NCI-H2171 (cell line): ENCODE measurements around the gene ACSL6.

ENCODE experiments used
- DNase-seq: peaks from one replicate; lab custom pipeline; 2025; lab: John Stamatoyannopoulos, UW

ACSL6 gene

GRCh38 chr5:131979816-131980215 is 31.6 kb downstream of the ACSL6 start:
- DNase-seq: no peak

GRCh38 chr5:131977212-131977604 is 34.2 kb downstream of the ACSL6 start:
- DNase-seq: no peak

GRCh38 chr5:131976414-131977211 is 34.8 kb downstream of the ACSL6 start:
- DNase-seq: no peak

GRCh38 chr5:131974956-131975726 is 36.3 kb downstream of the ACSL6 start:
- DNase-seq: no peak

GRCh38 chr5:131974622-131974955 is 36.9 kb downstream of the ACSL6 start:
- no peak for DNase-seq

- no peak for DNase-seq
Measured at GRCh38 chr5:131974016-131974415, 37.4 kb downstream of the ACSL6 start.

- no peak for DNase-seq
Measured at GRCh38 chr5:131973089-131973712, 38.3 kb downstream of the ACSL6 start.

- no peak for DNase-seq
Measured at GRCh38 chr5:131968396-131968954, 43.0 kb downstream of the ACSL6 start.

- DNase-seq: no peak
Measured at GRCh38 chr5:131966551-131966950, 44.9 kb downstream of the ACSL6 start.

GRCh38 chr5:131965826-131966415 is 45.5 kb downstream of the ACSL6 start:
- no peak for DNase-seq

- no peak for DNase-seq
Measured at GRCh38 chr5:131959906-131960305, 51.6 kb downstream of the ACSL6 start.

GRCh38 chr5:131959136-131959535 is 52.3 kb downstream of the ACSL6 start:
- DNase-seq: no peak

- DNase-seq: no peak
Measured at GRCh38 chr5:131957721-131958441, 53.6 kb downstream of the ACSL6 start.

- no peak for DNase-seq
Measured at GRCh38 chr5:131953969-131954368, 57.5 kb downstream of the ACSL6 start.

GRCh38 chr5:131952301-131952857 is 59.1 kb downstream of the ACSL6 start:
- no peak for DNase-seq

- DNase-seq: no peak
Measured at GRCh38 chr5:131950706-131951105, 60.8 kb downstream of the ACSL6 start.

GRCh38 chr5:131947445-131947844 is 64.0 kb downstream of the ACSL6 start:
- DNase-seq: no peak

GRCh38 chr5:131945551-131946168 is 65.8 kb downstream of the ACSL6 start, which contains the start of gene MEIKIN:
Gene MEIKIN (minus strand): TSS chr5:131945663. CDS start chr5:131945505, 158 bp downstream.
- DNase-seq: no peak

- no peak for DNase-seq
Measured at GRCh38 chr5:131944702-131945550, 66.5 kb downstream of the ACSL6 start.

GRCh38 chr5:131943916-131944315 is 67.5 kb downstream of the ACSL6 start:
- DNase-seq: no peak
